DND-41 (cell line): ENCODE results near the gene BMPER.

Experiments
- EZH2 ChIP-seq: IDR thresholded peaks from 3 replicates; pipeline ENCODE4 v1.6.1; 2012; ENCODE audit warnings: borderline replicate concordance, low read depth, mild to moderate bottlenecking, moderate library complexity, low read length, inconsistent platforms; ENCODE audit not compliant: severe bottlenecking
- TF ChIP-seq, protein P1 (sequence below): IDR thresholded peaks from 2 replicates; pipeline ENCODE4 v1.5.1; 2012; ENCODE audit warnings: borderline replicate concordance, low read length, moderate library complexity, mild to moderate bottlenecking; ENCODE audit not compliant: poor library complexity, severe bottlenecking; ENCODE audit errors: extremely low read depth

DNA sequence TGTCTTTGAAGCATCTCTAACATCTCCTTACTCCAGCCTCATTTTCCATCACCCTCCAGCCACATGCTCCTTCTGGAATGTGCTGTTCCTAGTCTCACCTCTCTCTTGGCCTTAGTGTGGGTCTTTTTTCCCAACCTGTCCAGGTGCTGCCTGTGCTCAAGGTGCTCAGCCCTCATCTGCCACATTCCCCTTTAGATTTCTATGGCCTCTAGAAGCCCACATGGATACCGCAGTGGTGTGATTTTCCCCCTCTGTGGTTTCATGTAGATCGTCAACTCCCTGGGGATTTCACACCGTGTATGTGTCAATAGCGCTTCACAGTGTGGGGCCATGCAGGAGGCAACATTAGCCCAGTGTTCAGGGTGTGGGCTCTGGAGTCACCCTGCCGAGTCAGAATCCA is 32.5 kb downstream of the BMPER start:
- TF ChIP-seq, protein P1, sequence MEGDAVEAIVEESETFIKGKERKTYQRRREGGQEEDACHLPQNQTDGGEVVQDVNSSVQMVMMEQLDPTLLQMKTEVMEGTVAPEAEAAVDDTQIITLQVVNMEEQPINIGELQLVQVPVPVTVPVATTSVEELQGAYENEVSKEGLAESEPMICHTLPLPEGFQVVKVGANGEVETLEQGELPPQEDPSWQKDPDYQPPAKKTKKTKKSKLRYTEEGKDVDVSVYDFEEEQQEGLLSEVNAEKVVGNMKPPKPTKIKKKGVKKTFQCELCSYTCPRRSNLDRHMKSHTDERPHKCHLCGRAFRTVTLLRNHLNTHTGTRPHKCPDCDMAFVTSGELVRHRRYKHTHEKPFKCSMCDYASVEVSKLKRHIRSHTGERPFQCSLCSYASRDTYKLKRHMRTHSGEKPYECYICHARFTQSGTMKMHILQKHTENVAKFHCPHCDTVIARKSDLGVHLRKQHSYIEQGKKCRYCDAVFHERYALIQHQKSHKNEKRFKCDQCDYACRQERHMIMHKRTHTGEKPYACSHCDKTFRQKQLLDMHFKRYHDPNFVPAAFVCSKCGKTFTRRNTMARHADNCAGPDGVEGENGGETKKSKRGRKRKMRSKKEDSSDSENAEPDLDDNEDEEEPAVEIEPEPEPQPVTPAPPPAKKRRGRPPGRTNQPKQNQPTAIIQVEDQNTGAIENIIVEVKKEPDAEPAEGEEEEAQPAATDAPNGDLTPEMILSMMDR, result no peak
- TF ChIP-seq EZH2, result no peak
